CD14-positive monocyte (primary cell): ENCODE data around the gene BCAT1. TPM values are rescaled to one million over a fixed set of nuclear protein-coding genes. Genes with fewer than 3 reads are reported as not detected.
"Not testable (repeated sequence)": the region's sequence is repeated elsewhere in the genome, so short reads cannot be mapped to it uniquely, and the experiment has no call there.

Experiments used
- DNase-seq, 3 donors: peaks; one replicate each; pipeline ENCODE4 v3.0.0-alpha.2; 2011 to 2022
- H2AFZ ChIP-seq: 2 replicates; pipeline ENCODE4 v1.6.0; 2012; ENCODE audit warnings: mild to moderate bottlenecking, low read depth, low read length, inconsistent platforms; ENCODE audit not compliant: insufficient read depth, poor library complexity, severe bottlenecking
- H3K27ac ChIP-seq, 2 donors: 1 replicate in 1 of 2; 2 replicates in 1 of 2; pipeline ENCODE4 v1.5.1; 2012 to 2013; ENCODE audit warnings: low read length in 2 of 2, control low read depth in 1 of 2, inconsistent platforms in 1 of 2, low read depth in 1 of 2, mild to moderate bottlenecking in 1 of 2
- H3K27me3 ChIP-seq, 2 donors: one replicate each; pipeline versions ENCODE4 v1.6.0 to v1.6.1; 2011 to 2013; ENCODE audit warnings: low read length in 2 of 2; ENCODE audit not compliant: control insufficient read depth in 2 of 2, insufficient read depth in 2 of 2
- H3K36me3 ChIP-seq, 2 donors: replicated peaks in 1 of 2; 1 replicate in 1 of 2; 2 replicates in 1 of 2; pipeline versions ENCODE4 v1.5.1 to v1.6.1; 2012 to 2013; ENCODE audit warnings: low read length in 2 of 2, control low read depth in 1 of 2, inconsistent platforms in 1 of 2, mild to moderate bottlenecking in 1 of 2; ENCODE audit not compliant: insufficient read depth in 2 of 2, control insufficient read depth in 1 of 2
- H3K4me1 ChIP-seq, 2 donors: 1 replicate in 1 of 2; 2 replicates in 1 of 2; pipeline versions ENCODE4 v1.5.1 to v1.6.1; 2012 to 2013; ENCODE audit warnings: low read length in 2 of 2, control low read depth in 1 of 2, inconsistent platforms in 1 of 2, mild to moderate bottlenecking in 1 of 2, moderate library complexity in 1 of 2; ENCODE audit not compliant: insufficient read depth in 2 of 2, control insufficient read depth in 1 of 2
- H3K4me2 ChIP-seq: replicated peaks from 2 replicates; pipeline ENCODE3; 2012; ENCODE audit warnings: low read length, moderate library complexity, mild to moderate bottlenecking; ENCODE audit not compliant: poor library complexity, severe bottlenecking; ENCODE audit errors: extremely low read depth
- H3K4me3 ChIP-seq, 3 experiments: fragments of 200-600 bp in 1 of 3; sonication (generic) in 1 of 3; replicated peaks in 1 of 3; 1 replicate in 2 of 3; 2 replicates in 1 of 3; pipeline ENCODE4 v1.5.1; 2011 to 2013; ENCODE audit warnings: low read length in 3 of 3, mild to moderate bottlenecking in 3 of 3, control low read depth in 2 of 3, low read depth in 2 of 3, inconsistent platforms in 1 of 3, moderate library complexity in 1 of 3
- H3K79me2 ChIP-seq: 2 replicates; pipeline ENCODE4 v1.6.0; 2012; ENCODE audit warnings: mild to moderate bottlenecking, control low read depth, inconsistent platforms, low read length, moderate library complexity; ENCODE audit not compliant: insufficient read depth
- H3K9ac ChIP-seq: 2 replicates; pipeline ENCODE4 v1.6.0; 2017; ENCODE audit warnings: low read length, mild to moderate bottlenecking; ENCODE audit not compliant: insufficient read depth, poor library complexity, severe bottlenecking
- H3K9me3 ChIP-seq, 2 donors: replicated peaks in 1 of 2; 1 replicate in 1 of 2; 2 replicates in 1 of 2; pipeline versions ENCODE4 v1.5.1 to v1.6.1; 2012 to 2013; ENCODE audit warnings: low read length in 2 of 2, control low read depth in 1 of 2; ENCODE audit not compliant: control insufficient read depth in 1 of 2, insufficient read depth in 1 of 2
- H4K20me1 ChIP-seq: 2 replicates; pipeline ENCODE4 v1.6.0; 2012; ENCODE audit warnings: mild to moderate bottlenecking, low read length, control low read depth, moderate library complexity; ENCODE audit not compliant: insufficient read depth
- H3K27ac Mint-ChIP-seq, 7 donors: one replicate each; pipeline ENCODE4 v1.8.0; 2020; ENCODE audit warnings: mild to moderate bottlenecking in 7 of 7, mixed read lengths in 7 of 7, moderate library complexity in 6 of 7, inconsistent platforms in 2 of 7
- H3K27me3 Mint-ChIP-seq, 3 donors: one replicate each; pipeline ENCODE4 v1.8.0; 2021 to 2022; ENCODE audit warnings: low read depth in 3 of 3, mild to moderate bottlenecking in 3 of 3, mixed read lengths in 3 of 3, moderate library complexity in 3 of 3, inconsistent platforms in 1 of 3
- H3K36me3 Mint-ChIP-seq, 2 donors: one replicate each; pipeline ENCODE4 v1.8.0; 2020; ENCODE audit warnings: mixed read lengths in 2 of 2, inconsistent platforms in 1 of 2, mild to moderate bottlenecking in 1 of 2
- H3K4me1 Mint-ChIP-seq: one replicate; pipeline ENCODE4 v1.8.0; 2020; ENCODE audit warnings: mild to moderate bottlenecking, mixed read lengths
- H3K4me3 Mint-ChIP-seq, 2 donors: one replicate each; pipeline ENCODE4 v1.8.0; 2020; ENCODE audit warnings: mild to moderate bottlenecking in 2 of 2, mixed read lengths in 2 of 2, moderate library complexity in 1 of 2
- H3K9me3 Mint-ChIP-seq, 7 donors: one replicate each; pipeline ENCODE4 v1.8.0; 2020 to 2022; ENCODE audit warnings: mixed read lengths in 7 of 7, mild to moderate bottlenecking in 6 of 7, moderate library complexity in 6 of 7, inconsistent platforms in 2 of 7
- CTCF ChIP-seq: fragments of 200-600 bp; IDR thresholded peaks from one replicate; pipeline ENCODE4 v1.8.0; 2022; ENCODE audit warnings: antibody characterized with exemption, mild to moderate bottlenecking
- WGBS: methylation state at CpG from one replicate; pipeline ENCODE4 v1.1.5; 2013; ENCODE audit warnings: missing lambda C conversion rate; ENCODE audit not compliant: insufficient coverage; 5-methylcytosine and 5-hydroxymethylcytosine counted together
- intact Hi-C, 2 donors: fragments of 100-400 bp; cut with micrococcal nuclease; formaldehyde crosslinking; loops; one replicate each; pipeline versions ENCODE4 v1.15.0 to v1.15.1; 2023
- polyA plus RNA-seq, 3 donors: library from polyadenylated mRNA; depleted of rRNA in 1 of 3; unstranded in 2 of 3; stranded (reverse) in 1 of 3; fragments of 300-500 nt in 2 of 3; fragments of >200 nt in 1 of 3; fragmentation: Illumina TruSeq in 2 of 3; gene quantifications; 1 replicate in 2 of 3; 2 replicates in 1 of 3; pipeline ENCODE4 v1.2.3, GENCODE V29; 2012 to 2021

The BCAT1 gene
- polyA plus RNA-seq, 3 donors, result 3.5 to 16.9 (median 15.2) TPM

GRCh38 chr12:24911271-24911791, 37.6 kb downstream of the BCAT1 start:
- TF ChIP-seq CTCF, result no peak
- DNase-seq, result no peak
- no peaks in the 10 kb centered on the region for H3K27me3 ChIP-seq
- H3K4me2 ChIP-seq, result no peak overlapping the region
- no peak overlapping the region for H3K4me3 Mint-ChIP-seq
- H3K4me3 ChIP-seq, result no peak overlapping the region
- no peak overlapping the region for H3K9ac ChIP-seq
- peaks cover 17% of the 10 kb centered on the region for H3K4me1 Mint-ChIP-seq
- H3K36me3 Mint-ChIP-seq, result no peaks in the 10 kb centered on the region
- no peaks in the 10 kb centered on the region for H3K9me3 ChIP-seq
- H2AFZ ChIP-seq, result no peak overlapping the region
- H3K27me3 Mint-ChIP-seq, result peaks cover 0 to 3% (median 0%) of the 10 kb centered on the region in 3 donors
- no peaks in the 10 kb centered on the region for H3K79me2 ChIP-seq
- H3K9me3 Mint-ChIP-seq, result peaks cover 0 to 4% (median 2%) of the 10 kb centered on the region in 7 donors
- H3K27ac Mint-ChIP-seq, result peak overlapping the region in 1 of 7 donors; percentile 40
- H3K36me3 ChIP-seq, result no peaks in the 10 kb centered on the region
- 47% methylated on average over 4 of the region's 9 CpGs for WGBS
- no peak overlapping the region for H3K27ac ChIP-seq
- peaks cover 12 to 17% of the 10 kb centered on the region in 2 donors for H3K4me1 ChIP-seq
- intact Hi-C loops, result no loop called here
- H4K20me1 ChIP-seq, result no peaks in the 10 kb centered on the region

GRCh38 chr12:24910192-24910591, 38.7 kb downstream of the BCAT1 start:
- DNase-seq, H3K36me3 ChIP-seq, H3K9ac ChIP-seq, H3K4me2 ChIP-seq, H3K9me3 Mint-ChIP-seq, intact Hi-C loops, H3K36me3 Mint-ChIP-seq, H3K27me3 ChIP-seq, H3K79me2 ChIP-seq, H3K9me3 ChIP-seq, H3K27me3 Mint-ChIP-seq, H2AFZ ChIP-seq, H3K4me3 ChIP-seq, H3K4me3 Mint-ChIP-seq, H4K20me1 ChIP-seq: not testable (repeated sequence)
- Mint-ChIP-seq H3K27ac (peak overlapping the region; percentile 76 to 95 (median 86)), H3K4me1 (peaks cover 17% of the 10 kb centered on the region)
- WGBS, result no CpG with 5 or more reads among the region's 6 CpGs
- Histone ChIP-seq H3K4me1 (peaks cover 12 to 17% of the 10 kb centered on the region in 2 donors), H3K27ac (peak overlapping the region; percentile 46 to 80)
